ENCODE measurements around the gene TBC1D9B.

The TBC1D9B gene

DNA sequence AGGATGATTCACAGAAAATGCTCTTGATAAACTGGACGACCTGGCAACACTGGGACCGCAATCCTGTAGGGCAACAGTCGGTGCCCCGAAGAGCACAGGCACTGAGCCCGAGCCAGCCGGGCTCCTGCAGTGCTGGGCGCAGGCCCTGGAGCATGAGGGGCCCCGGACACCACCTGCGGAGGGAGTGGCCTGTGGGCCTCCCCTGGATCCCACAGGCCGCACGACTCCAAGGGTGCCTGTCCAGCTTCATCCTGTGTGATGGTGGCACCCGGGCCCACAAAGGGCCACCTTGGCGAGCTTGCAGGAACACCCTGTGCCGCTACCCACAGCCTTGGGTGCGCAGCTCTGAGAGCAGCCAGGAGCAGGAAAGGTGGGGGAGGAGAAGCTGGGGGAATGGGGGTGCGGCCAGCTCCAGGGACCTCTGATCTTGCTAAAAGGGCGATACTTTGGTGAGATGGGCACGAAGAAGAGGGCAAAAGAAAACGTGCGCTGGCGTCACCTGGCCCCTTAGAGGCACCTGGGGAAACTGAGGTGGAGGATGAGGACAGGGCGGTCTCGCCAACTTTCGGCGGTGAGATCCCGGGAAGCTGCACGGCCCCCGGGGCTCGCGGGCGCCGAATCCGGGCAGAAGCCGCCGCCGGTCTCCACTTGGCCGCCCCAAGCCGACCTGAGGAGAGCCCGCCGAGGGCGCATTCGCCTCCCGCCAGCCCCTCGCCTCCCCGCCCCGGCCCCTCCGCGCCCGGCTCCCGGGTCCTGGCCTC lies 722 bp downstream of the TBC1D9B start:
- no peak for DNase-seq (ENCODE audit: low spot score)

DNA sequence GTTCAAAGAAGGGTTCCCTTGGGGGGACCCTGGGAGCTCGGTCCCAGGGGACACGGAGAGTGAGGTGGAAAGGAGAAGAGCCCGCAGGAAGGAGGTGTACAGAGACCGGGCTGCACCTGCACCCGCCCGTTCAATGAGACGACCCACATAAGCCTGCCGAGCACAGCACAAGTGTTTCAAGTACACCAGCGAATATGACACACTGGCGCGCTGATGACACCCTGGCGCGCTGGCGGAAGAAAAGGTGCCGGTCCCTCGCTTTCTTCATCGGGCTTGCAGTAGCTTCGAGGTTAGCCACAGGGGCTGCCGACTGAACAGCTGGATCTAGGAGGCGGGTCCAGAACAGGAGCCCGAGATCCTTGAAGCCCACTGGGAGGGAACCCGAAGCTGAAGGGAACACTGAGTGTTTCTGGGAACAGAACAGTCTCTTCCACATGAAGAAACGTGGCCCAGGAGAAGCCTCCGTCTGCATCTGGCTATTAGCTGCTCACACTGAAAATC lies 1.4 kb downstream of the TBC1D9B start:
- no peak for DNase-seq (ENCODE audit: low spot score)

DNA sequence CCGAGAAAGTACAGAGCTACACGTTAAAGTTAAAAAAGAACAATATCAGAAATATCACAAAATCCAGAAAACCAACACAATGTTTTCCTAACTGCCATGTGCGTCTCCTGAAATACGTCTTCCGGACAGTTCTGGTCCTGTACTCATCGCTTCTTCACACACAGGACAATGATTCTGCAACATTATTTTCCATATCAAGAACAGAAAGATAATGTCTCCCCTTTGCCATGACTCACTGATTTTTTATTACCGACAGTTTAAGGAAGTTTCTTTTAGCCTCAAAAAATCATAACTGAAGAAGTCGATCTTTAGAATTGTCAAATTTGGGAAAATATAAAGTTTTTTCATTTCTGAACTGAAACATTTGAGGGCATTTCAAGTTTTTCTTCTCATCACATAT lies 2.5 kb downstream of the TBC1D9B start:
- no peak for DNase-seq (ENCODE audit: low spot score)

DNA sequence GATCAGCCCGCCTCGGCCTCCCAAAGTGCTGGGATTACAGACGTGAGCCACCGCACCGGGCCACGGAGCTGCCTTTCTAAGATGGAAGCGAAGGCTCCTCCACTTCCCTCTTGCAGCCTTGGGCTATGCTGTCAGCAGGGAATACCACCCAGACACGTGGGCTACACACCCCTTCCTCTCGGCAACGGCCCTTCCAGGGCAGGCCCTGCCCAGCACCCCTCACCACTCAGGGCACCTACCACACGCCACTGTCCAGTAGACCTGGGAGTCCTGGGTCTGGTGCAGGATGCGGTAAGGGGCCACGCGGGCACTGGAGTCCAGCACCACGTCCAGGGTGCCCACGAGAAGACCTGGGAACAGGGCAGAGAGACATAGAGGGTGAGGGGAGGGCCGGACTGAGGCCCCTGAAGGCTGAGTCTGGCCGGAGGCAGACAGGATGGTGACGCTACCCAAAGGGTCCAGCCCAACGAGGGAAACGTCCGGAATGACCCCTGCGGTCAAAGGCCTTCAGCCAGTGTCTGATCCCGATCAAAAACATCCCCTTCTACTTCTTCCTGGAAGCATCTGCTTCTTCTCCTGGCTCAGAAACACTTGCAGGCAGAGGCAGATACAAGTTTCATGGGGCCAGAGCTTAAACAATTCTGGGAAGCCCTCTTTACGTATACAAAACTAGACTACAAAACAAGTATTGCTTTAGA lies 3.1 kb downstream of the TBC1D9B start:
- no peak for DNase-seq (ENCODE audit: low spot score)

DNA sequence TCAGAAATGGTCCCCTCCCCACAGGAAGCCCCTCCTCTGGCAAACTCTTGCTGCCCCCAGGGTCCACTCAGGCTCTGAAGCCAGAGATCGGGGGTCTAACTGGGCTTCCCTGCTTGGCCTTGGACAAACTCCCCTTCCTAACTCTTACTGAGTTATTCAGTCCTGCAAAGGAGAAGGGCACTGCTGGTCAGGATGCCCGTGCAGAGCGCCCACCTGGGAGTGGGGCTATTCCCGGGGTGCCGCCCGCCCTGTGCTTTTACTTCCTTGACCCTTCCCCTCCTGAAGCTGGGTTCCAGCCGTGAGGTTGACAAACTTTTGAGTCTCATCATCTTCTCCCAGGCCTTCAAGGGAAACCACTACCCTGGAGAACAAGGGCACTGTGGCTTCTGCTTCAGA lies 4.9 kb downstream of the TBC1D9B start:
- DNase-seq (ENCODE audit: low spot score), result no peak

DNA sequence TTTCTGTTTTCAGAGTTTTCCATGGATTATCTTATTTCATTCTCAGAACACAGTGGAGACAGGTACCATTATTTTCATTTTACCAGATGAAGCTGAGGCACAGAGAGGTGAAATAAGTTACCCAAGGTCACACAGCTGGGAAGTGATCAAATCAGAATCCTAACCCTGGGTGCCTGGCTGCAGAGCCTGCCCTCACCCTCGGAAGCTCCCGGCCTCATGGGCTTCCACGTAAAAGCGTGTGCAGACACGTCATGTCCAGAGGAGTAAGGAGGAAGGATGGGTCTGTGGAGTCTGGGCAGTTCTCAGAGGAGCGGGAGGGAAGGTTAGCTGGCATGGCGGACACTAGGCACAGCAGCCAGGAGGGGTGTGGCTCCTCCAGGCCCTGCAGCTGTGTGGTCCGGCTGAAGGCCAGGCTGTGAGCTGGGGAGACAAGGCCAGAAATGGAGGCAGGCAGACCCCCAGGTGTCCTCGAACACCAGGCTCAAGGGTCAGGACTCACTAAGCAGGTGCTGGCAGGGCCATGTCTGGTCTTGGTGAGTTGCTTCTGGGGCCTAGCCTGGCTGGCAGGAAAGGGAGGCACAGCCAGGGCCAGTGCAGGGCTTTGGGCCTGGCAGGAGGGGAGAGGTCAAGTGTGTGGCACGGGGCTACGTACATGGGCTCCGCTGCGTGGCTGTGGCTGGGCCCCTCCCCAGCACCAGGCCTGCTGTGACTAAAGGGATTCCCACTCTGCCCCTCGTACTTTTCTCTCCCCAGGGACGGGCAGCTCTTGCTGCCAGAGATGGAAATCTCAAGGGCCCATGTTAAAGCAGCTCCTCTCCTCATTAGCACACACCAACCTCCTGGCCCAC lies 5.6 kb downstream of the TBC1D9B start:
- DNase-seq (ENCODE audit: low spot score), result no peak

DNA sequence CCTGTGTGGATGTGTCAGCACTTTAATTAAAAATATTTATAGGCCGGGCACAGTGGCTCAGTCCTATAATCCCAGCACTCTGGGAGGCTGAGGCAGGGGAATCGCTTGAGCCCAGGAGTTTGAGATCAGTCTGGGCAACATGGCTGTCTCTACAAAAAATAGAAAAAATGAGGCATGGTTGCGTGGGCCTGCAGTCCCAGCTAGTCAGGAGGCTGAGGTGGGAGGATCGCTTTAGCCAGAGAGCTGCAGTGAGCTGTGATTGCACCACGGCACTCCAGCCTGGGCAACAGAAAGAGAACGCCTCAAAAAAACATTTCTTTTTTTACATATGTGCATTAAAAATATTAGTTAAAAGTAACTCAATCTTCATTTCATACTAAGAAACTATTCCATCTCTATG lies 6.2 kb downstream of the TBC1D9B start:
- DNase-seq (ENCODE audit: low spot score), result no peak

DNA sequence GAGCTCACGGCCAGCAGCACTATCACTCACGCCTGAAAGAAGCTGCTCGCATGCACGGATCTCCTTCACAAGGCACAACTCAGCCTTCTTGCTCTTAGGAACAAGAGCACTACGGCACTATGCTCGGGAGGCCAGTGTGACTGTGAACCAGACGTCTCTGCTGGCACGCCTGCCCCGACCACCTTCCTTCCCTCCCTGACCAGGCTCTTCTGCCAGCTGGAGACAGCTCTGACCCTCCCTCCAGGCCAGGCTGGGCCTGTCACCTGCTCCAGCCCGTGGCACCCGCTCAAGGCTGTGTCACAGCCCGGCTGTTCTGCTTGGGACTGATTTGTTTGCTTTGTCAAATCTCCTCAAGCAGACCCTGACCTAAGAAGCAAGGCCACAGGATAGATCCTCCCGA lies 7.0 kb downstream of the TBC1D9B start:
- no peak for DNase-seq (ENCODE audit: low spot score)

DNA sequence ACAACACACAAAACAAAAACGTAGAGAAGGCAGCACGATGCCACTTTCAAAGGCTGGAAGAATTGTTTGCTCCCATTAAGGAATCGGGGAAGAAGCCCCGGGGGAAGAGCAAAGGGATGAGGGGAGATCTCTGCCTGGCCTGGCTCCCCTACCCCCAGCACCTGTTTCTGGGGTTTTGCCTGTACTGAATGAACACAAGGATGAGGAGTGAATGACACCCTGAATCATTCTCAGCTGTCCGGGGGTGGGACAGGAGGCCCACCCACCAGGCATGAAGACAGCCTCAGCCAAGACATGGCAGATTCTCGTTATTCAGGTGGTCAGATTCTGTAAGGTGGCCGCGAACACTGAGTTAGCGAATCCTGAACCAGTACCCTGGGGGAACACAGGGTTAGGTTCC lies 7.5 kb downstream of the TBC1D9B start:
- DNase-seq (ENCODE audit: low spot score), result no peak

DNA sequence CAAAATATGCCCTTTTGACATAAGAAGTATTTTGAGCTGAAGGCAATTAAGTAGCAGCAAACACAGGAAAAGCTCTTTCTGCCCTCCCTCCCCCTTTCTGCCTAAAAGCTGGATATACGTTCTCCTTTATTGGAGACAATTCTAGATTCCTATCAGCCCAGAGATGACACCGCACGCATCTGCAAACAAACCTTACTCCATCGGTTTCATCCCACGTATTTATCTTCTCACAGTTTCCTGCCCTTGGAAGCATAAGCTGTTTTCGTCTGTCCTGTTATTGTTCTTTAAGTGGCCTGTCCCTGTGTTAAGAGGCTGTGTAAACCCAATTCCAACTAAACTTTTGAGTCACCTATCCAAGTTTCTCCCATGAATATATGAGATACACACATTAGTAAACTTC lies 11.8 kb downstream of the TBC1D9B start:
- no peak for DNase-seq (ENCODE audit: low spot score)

DNA sequence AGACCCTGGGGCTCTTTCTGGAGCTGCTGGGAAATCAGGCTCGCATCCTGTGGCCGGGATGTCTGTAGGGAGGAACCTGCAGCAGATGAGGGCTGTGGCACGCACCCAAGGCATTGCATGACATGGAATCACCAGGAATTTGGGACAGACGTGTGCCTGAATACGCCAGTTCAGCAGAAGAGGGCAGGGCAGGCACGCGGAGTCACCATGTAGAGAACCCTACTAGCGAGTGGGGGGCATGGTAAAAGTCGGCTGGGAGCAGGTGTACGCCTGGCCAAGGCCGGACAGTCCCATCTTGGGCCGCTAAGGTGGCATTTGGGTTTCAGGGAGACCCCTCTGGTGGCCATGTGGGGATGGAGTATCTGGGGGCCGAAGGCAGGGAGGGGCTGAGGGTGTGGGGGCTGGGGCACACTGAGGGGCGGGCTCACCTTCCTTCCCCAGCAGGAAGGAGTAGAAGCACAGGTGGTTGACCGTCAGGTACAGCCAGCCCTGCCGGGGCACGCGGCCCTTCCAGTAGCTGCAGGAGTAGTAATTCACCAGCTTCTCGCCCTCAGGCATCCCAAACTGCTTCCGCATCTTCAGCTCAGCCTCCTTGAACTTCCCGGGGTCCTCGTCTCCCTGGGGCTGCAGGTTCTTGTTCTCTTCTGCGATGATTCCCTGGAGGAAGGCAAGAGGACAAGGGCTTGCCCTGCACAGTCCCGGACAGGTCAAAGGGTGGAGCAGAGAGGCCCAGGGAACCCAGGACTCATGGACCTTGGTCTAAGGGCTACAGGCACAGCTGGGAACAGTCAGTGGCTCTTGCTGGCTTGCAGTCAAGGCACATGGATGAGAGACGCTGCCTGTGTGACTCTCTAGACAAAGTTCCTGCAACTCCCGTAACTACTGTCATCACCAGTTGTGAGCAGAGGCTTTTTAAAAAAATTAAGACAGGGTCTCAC lies 13.5 kb downstream of the TBC1D9B start:
- no peak for DNase-seq (ENCODE audit: low spot score)

DNA sequence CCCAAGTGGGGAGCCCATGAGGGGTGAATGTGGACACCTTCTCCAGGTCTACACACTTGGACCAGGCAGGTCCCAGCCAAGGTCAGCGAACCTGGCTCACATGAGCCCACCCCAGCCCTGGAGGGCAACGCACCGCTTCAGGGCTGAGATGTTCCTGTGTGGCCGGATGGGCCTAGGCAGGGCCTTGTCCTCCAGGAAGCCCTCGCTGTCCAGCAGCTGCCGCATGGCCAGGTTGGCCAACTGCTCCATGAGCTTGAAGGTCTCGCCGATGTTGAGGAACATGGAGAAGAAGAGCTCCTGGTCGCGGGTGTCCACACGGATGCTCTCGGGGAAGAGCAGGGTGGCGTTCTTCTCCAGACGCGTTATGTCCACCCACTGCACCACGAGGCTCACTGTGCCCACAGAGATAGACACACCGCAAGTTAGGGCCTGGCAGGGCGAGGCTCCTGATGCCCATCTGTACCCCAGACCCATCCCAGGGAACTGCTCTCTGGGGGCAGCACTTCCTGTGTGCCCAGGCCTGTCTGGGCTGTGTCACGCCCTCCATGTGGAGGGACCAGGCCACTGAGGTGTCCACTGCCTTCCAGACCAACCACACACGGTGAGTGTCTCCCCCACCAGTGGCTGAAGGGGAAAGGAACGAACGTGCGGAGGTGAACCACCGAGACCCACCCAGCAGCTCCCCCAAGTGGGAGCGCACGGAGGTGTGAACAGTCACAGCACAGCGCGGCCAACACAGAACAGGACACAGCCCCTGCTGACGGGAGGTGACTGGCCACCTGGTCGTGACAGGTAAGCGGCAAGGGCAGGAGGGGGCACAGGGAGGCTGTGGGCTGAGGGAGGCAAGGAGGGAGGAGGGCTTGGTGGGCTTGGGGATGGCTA lies 14.4 kb downstream of the TBC1D9B start:
- DNase-seq (ENCODE audit: low spot score), result no peak

DNA sequence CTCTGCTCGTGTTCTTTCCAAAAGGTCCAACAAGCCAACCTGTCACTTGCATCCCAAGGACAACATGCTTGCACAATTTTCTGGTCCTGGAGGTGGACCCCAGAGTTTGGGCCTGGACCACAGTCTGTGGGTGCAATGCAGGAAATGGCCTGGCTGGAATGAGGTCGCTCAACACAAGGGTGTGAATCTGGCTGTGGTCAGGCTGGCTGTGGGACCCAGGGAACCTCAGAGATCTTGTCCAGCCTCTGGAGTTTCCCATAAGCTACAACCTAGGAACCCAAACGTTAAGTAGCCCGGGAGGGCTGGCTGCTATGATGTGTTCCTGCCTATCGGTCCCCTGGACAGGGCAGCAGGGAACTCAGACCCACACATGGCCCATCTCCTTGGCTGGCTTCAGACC lies 15.4 kb downstream of the TBC1D9B start:
- no peak for DNase-seq (ENCODE audit: low spot score)

DNA sequence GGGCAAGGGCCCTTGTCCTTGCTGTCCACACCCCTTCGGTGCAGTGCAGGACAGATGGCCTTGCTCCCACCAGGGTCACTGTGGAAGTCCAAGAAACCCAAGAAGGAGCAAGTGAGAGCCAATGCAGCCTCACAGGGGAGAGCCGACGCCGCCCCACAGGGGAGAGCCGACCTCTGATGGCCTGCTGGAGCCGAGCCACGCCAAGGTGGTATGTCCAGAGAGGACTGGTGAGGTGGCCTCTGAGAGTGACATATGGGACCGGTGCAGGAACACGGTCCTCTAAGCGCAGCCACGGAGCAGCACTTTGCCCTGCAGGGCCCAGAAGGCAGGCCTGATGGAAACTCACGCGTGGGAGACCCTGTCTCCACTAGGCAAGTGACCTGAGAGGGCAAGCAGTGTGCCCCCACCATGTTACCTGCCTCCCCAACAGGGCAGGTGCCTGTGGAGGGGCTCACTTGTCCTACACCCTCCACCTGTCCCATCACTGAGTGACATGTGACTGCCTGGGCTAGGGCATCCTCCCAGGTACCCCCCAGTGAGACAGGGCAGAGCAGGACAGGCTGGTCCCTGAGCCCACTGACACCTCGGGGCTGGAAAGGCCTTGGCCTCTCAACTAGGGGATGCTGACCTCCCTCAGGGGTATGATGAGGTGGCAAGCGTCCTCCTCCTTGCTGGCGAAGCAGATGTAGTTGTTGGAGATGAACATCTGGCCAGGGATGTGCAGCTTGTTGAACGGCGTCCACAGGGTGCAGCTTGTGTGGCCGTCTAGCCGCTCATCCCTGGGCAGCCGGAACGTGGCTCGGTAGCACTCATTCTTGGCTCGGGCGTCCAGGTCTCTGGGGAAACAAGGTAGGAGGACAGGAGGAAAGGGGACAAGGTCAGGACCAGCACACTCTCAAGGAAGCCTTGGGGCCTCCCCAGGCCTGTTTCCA lies 16.7 kb downstream of the TBC1D9B start:
- no peak for DNase-seq (ENCODE audit: low spot score)

DNA sequence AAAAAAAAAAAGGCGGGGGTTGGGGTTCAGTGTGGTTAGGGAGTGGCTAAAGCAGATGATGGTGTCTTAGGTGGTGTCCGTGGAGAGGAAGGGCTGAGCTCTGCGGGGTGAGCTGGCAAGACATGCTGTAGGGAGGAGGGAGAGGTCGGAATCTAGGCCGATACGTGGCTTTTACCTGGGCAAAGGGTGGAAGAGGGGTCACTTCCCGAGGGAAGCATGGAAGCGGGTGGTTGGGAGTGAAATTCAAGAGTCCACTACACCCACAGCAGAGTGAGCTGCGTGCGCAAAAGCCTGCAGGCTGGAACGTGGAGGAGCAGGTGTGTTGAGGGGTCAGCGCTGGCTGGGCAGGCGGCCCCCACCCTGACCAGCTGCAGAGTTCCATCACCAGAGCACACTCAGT lies 17.8 kb downstream of the TBC1D9B start:
- DNase-seq (ENCODE audit: low spot score), result no peak

DNA sequence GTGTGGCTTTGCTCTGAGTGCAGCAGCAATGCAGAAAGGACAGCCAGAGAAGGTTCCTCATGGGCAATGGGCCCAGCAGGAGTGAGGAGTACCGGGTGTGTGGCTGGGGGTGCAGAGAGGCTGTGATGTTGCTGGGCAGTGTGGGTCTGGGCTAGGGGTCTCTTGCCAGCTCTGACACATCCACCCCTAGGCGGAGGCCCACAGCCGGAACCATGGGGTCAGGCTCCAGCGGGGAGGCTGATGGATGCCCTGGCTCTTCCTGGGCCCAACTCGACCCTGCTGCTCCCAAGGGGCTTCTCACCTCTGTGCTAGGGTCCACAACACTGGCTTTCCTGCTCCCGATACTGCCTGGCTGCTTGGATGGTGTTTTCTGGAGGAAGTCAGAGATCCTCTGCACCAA lies 19.9 kb downstream of the TBC1D9B start:
- no peak for DNase-seq (ENCODE audit: low spot score)

DNA sequence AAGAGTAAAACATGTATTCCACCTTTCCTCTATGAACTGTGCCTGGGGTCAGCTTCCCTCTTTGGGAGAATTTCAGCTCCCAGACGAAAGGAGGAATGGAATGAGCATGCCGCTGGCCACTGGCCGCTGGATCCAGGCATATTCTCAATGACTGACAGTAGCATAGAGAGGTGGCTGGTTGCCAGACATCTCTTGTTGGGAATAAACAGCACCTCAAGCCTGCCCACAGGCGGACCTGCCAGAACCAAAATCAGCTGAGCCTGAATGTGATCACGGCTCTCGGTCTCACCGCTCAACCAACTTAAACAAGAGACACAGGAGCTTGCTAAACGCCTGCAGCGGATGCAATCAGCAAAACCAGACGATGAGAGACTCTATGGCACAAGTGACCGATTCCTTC lies 20.6 kb downstream of the TBC1D9B start:
- no peak for DNase-seq (ENCODE audit: low spot score)

DNA sequence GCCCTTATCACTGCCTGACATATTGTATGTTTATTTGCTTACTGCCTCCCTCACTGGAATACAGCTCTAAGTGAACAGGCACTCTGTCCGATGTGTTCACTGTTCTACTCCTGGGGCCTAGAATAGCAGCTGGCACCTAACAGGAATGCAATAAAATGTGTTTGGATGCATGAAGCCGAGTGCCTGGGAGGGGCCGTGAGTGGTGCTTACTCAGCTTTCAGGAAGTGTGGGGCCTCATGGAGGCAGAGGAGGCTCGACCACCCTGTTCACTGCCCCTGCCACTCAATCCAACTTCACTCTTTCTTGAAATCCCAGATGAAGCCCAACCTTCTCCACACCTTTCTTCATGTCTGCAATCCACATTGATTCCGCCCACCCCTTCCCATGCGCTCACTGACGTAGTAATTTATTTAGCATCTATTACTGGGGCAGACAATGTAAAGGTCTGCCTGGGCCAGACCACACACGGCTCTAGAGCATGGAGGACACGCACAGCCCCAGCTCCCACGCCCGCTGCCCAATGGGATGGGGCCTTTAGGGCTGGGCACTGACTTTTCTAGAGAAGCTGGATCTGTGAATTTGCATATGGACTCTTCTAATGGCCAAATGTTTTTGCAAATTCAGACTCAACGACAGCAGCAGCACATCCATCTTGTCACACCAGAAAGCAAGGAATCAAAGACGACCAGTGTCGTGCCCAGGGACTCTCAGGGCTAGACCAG lies 21.3 kb downstream of the TBC1D9B start:
- DNase-seq (ENCODE audit: low spot score), result no peak
